ENCODE results near the gene LRRC75A.

DNA sequence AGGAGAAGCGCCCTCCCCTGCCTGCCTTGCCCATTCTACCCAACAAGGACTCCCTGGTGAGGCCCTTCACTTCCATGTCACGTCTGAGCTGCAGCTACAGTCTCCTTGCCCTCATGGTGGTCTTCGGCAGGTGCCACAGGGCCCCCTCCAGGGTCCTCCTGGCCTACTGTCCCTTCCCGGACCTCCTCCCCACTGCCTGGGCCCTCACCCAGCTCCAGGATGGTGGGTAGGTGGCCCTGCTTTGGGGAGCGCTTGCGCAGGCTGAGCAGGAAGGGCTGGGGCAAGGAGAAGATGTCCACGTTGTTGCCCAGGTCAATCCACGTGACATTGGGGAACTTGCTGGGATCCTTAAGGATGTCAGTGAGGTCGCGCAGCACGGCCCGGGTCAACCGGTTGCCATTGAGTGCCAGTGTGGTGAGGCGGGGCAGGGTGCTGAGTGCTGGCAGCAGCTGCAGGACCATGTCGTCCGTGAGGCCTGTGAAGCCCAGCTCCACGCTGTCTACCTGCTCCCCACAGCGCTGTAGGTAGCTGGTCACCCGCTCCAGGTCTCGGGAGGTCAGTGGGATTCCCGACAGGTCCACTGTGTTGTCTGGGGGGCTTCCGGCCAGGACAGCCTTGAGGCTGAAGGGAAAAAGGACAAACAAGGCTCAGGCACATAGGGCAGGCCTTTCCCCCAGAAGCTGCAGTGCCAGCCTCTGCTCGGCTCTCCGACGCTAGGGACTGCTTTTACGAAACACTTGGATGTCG, 48.3 kb downstream of the LRRC75A start:
- TF ChIP-seq POLR2A (IDR thresholded peaks at IDR 0.05), result no peak
- TF ChIP-seq, protein P1, sequence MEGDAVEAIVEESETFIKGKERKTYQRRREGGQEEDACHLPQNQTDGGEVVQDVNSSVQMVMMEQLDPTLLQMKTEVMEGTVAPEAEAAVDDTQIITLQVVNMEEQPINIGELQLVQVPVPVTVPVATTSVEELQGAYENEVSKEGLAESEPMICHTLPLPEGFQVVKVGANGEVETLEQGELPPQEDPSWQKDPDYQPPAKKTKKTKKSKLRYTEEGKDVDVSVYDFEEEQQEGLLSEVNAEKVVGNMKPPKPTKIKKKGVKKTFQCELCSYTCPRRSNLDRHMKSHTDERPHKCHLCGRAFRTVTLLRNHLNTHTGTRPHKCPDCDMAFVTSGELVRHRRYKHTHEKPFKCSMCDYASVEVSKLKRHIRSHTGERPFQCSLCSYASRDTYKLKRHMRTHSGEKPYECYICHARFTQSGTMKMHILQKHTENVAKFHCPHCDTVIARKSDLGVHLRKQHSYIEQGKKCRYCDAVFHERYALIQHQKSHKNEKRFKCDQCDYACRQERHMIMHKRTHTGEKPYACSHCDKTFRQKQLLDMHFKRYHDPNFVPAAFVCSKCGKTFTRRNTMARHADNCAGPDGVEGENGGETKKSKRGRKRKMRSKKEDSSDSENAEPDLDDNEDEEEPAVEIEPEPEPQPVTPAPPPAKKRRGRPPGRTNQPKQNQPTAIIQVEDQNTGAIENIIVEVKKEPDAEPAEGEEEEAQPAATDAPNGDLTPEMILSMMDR (IDR thresholded peaks at IDR 0.05), result no peak
